Fibroblast of lung (primary cell): Measurements from ENCODE around the gene SULT4A1.

Experiments
- EZH2 ChIP-seq: IDR thresholded peaks from 2 replicates; pipeline ENCODE4 v1.5.1; 2012; ENCODE audit warnings: low read length, control low read depth, mild to moderate bottlenecking; ENCODE audit errors: missing control alignments
- TF ChIP-seq, protein P1 (sequence below), 2 donors: IDR thresholded peaks in 1 of 2; conservative IDR thresholded peaks in 1 of 2; 1 replicate in 1 of 2; 2 replicates in 1 of 2; pipeline ENCODE4 v1.5.1; 2011 to 2012; ENCODE audit warnings: low read length in 2 of 2, control low read depth in 1 of 2, inconsistent platforms in 1 of 2, low read depth in 1 of 2, mild to moderate bottlenecking in 1 of 2

GRCh38 chr22:43850529-43850928, 11.8 kb downstream of the SULT4A1 start:
- TF ChIP-seq, protein P1, sequence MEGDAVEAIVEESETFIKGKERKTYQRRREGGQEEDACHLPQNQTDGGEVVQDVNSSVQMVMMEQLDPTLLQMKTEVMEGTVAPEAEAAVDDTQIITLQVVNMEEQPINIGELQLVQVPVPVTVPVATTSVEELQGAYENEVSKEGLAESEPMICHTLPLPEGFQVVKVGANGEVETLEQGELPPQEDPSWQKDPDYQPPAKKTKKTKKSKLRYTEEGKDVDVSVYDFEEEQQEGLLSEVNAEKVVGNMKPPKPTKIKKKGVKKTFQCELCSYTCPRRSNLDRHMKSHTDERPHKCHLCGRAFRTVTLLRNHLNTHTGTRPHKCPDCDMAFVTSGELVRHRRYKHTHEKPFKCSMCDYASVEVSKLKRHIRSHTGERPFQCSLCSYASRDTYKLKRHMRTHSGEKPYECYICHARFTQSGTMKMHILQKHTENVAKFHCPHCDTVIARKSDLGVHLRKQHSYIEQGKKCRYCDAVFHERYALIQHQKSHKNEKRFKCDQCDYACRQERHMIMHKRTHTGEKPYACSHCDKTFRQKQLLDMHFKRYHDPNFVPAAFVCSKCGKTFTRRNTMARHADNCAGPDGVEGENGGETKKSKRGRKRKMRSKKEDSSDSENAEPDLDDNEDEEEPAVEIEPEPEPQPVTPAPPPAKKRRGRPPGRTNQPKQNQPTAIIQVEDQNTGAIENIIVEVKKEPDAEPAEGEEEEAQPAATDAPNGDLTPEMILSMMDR (conservative IDR thresholded peaks at IDR 0.05 in 1 of 2, IDR thresholded peaks at IDR 0.05 in 1 of 2; ENCODE audit: low read depth in 1 of 2, low read length in 2 of 2), result no peak
- TF ChIP-seq EZH2, result peak; percentile 62
